ENCODE measurements around the gene IL12RB2.
A peak's percentile ranks its signal among the peaks of the same experiment; 100 is the strongest.

GRCh38 chr1:67429528-67430357 is 122.1 kb downstream of the IL12RB2 start:
- peak in 1 of 3 donors; percentile 9 for TF ChIP-seq POLR2A (IDR thresholded peaks at IDR 0.05)
- TF ChIP-seq, protein P1, sequence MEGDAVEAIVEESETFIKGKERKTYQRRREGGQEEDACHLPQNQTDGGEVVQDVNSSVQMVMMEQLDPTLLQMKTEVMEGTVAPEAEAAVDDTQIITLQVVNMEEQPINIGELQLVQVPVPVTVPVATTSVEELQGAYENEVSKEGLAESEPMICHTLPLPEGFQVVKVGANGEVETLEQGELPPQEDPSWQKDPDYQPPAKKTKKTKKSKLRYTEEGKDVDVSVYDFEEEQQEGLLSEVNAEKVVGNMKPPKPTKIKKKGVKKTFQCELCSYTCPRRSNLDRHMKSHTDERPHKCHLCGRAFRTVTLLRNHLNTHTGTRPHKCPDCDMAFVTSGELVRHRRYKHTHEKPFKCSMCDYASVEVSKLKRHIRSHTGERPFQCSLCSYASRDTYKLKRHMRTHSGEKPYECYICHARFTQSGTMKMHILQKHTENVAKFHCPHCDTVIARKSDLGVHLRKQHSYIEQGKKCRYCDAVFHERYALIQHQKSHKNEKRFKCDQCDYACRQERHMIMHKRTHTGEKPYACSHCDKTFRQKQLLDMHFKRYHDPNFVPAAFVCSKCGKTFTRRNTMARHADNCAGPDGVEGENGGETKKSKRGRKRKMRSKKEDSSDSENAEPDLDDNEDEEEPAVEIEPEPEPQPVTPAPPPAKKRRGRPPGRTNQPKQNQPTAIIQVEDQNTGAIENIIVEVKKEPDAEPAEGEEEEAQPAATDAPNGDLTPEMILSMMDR (IDR thresholded peaks at IDR 0.05), result peak in 1 of 7 experiments; percentile 9

Data from body of pancreas (tissue), 4 donors.